Measurements from ENCODE around the gene BRAF.
"Not testable (repeated sequence)": the region's sequence is repeated elsewhere in the genome, so short reads cannot be mapped to it uniquely, and the experiment has no call there.

The BRAF gene

GRCh38 chr7:140841166-140841715, 83.5 kb downstream of the BRAF start:
- H3K9ac ChIP-seq (ENCODE audit: low read length) = no peak overlapping the region
- no peak overlapping the region for H3K27ac ChIP-seq (ENCODE audit: low read depth, low read length)
- H3K4me1 ChIP-seq (ENCODE audit: control insufficient read depth, insufficient read depth, low read length) = peaks cover 5% of the 10 kb centered on the region; the same call in 1 of the 2 replicates
- peaks cover 4% of the 10 kb centered on the region; the same call in 1 of the 2 replicates for H3K36me3 ChIP-seq (ENCODE audit: control insufficient read depth, insufficient read depth, low read length)
- H3K4me3 ChIP-seq (ENCODE audit: low read depth, low read length) = no peak overlapping the region
- no peaks in the 10 kb centered on the region for H3K27me3 ChIP-seq (ENCODE audit: control insufficient read depth, insufficient read depth, low read length)
- no peaks in the 10 kb centered on the region for H3K9me3 ChIP-seq (ENCODE audit: control insufficient read depth, insufficient read depth, low read depth, low read length)

DNA sequence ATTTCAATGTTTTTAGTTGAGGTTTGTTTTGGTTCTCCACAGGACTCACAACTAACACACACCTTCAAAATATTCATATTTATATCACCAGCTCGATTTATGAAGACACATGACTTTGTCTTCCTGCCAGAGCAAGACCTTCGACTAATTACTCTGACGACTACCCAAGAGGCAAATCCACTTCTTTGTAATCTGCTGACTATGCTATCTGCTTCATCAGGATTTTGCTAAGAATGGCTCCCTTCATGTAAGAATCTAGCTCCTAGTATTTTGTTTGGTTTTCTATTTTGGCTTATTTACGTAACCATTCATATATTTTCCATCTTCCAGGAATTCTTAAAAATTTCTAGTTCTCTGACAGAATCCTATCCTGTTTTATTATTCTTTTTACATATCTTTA, 93.0 kb downstream of the BRAF start:
- Histone ChIP-seq H3K36me3 (ENCODE audit: control insufficient read depth, insufficient read depth, low read length) (peaks cover 14% of the 10 kb centered on the region; the same call in 1 of the 2 replicates), H3K4me3 (ENCODE audit: low read depth, low read length) (no peak overlapping the region), H3K27ac (ENCODE audit: low read depth, low read length) (no peak overlapping the region), H3K9me3 (ENCODE audit: control insufficient read depth, insufficient read depth, low read depth, low read length) (no peaks in the 10 kb centered on the region), H3K27me3 (ENCODE audit: control insufficient read depth, insufficient read depth, low read length) (no peaks in the 10 kb centered on the region), H3K4me1 (ENCODE audit: control insufficient read depth, insufficient read depth, low read length) (peaks cover 5% of the 10 kb centered on the region; the same call in 1 of the 2 replicates), H3K9ac (ENCODE audit: low read length) (no peak overlapping the region)

DNA sequence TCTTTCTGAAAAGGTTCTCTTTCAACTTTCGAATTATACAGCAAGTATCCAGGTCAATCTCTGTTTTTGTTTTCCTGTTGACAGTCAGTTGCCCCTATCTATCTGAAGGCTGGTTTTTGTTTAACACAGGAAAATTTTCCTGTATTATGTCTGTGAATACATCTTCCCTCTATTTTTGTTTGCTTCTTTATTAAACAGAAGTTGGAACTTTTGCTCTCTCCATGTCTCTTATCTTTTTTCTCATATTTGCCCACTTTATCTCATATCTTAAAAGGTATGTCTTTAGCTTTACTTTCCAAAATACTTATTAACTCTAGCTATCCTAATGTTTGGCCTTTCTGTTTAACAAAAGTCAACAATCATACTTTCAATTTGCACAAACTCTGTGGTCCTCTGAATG, 95.0 kb downstream of the BRAF start:
- no peak overlapping the region for H3K4me3 ChIP-seq (ENCODE audit: low read depth, low read length)
- peaks cover 14% of the 10 kb centered on the region; the same call in 1 of the 2 replicates for H3K36me3 ChIP-seq (ENCODE audit: control insufficient read depth, insufficient read depth, low read length)
- H3K4me1 ChIP-seq (ENCODE audit: control insufficient read depth, insufficient read depth, low read length) = no peaks in the 10 kb centered on the region
- H3K27me3 ChIP-seq (ENCODE audit: control insufficient read depth, insufficient read depth, low read length) = no peaks in the 10 kb centered on the region
- H3K9ac ChIP-seq (ENCODE audit: low read length) = no peak overlapping the region
- no peak overlapping the region for H3K27ac ChIP-seq (ENCODE audit: low read depth, low read length)
- H3K9me3 ChIP-seq (ENCODE audit: control insufficient read depth, insufficient read depth, low read depth, low read length) = no peaks in the 10 kb centered on the region

DNA sequence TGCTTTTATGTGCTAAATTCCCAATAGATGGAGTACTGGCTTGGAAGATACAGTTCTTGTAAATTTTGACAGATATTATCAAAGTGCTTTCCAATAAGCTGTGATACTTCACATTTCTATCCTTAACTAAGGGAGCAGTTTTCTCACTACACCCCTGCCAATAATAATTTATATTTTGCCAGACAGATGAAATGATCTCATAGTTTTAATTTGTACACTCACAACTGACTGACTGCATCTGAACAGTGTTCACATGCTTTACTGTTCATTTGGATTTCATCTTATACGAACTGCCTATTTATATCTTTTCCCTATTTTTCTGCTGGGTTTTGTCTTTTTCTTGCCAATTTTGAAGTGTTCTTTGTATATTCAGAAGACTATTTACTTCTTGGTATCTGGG, 96.0 kb downstream of the BRAF start:
- no peaks in the 10 kb centered on the region for H3K4me1 ChIP-seq (ENCODE audit: control insufficient read depth, insufficient read depth, low read length)
- H3K27me3 ChIP-seq (ENCODE audit: control insufficient read depth, insufficient read depth, low read length) = no peaks in the 10 kb centered on the region
- no peak overlapping the region for H3K4me3 ChIP-seq (ENCODE audit: low read depth, low read length)
- H3K36me3 ChIP-seq (ENCODE audit: control insufficient read depth, insufficient read depth, low read length) = peaks cover 5% of the 10 kb centered on the region; the same call in 1 of the 2 replicates
- H3K27ac ChIP-seq (ENCODE audit: low read depth, low read length) = no peak overlapping the region
- no peaks in the 10 kb centered on the region for H3K9me3 ChIP-seq (ENCODE audit: control insufficient read depth, insufficient read depth, low read depth, low read length)
- no peak overlapping the region for H3K9ac ChIP-seq (ENCODE audit: low read length)

- not testable (repeated sequence) for H3K27ac ChIP-seq (ENCODE audit: low read depth, low read length); H3K27me3 ChIP-seq (ENCODE audit: control insufficient read depth, insufficient read depth, low read length); H3K9ac ChIP-seq (ENCODE audit: low read length); H3K4me1 ChIP-seq (ENCODE audit: control insufficient read depth, insufficient read depth, low read length); H3K9me3 ChIP-seq (ENCODE audit: control insufficient read depth, insufficient read depth, low read depth, low read length); H3K36me3 ChIP-seq (ENCODE audit: control insufficient read depth, insufficient read depth, low read length); H3K4me3 ChIP-seq (ENCODE audit: low read depth, low read length)
Observed at GRCh38 chr7:140817383-140817782, 107.3 kb downstream of the BRAF start.

DNA sequence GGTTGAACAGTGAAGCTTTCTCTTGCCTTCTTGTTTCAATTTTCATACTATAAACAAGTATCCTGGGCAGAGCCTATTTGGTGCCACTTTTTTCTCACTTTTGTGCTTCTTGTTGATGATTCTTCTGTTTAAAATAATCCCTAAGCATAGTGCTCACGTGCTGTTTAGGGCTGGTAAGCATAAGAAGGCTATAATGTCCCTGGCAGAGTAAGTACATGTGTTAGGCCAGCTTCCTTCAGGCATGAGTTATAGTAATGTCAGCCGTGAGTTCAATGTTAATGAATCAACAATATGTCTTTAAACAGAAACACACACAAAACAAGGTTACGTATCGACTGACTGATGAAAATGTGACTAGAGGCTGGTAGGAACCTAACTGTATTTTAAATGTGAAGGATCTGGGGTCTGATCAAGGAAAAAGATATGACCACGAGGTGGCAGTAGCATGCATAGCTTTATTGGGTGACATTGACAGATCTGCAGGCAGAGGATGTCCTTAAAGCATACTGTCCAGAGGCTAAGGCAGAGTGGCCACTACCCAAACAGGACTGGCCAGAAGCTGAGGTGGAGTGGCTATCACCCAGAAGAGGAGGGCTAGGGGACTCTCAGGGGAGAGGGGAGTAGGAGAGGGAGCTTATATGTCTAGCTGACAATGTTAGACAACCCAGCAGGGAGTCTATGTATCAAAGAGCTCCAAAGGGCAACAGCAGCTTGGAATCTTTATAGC, 113.7 kb downstream of the BRAF start:
- Histone ChIP-seq H3K36me3 (ENCODE audit: control insufficient read depth, insufficient read depth, low read length) (no peaks in the 10 kb centered on the region), H3K9ac (ENCODE audit: low read length) (no peak overlapping the region), H3K4me3 (ENCODE audit: low read depth, low read length) (no peak overlapping the region), H3K27ac (ENCODE audit: low read depth, low read length) (no peak overlapping the region), H3K9me3 (ENCODE audit: control insufficient read depth, insufficient read depth, low read depth, low read length) (no peaks in the 10 kb centered on the region), H3K4me1 (ENCODE audit: control insufficient read depth, insufficient read depth, low read length) (no peaks in the 10 kb centered on the region), H3K27me3 (ENCODE audit: control insufficient read depth, insufficient read depth, low read length) (no peaks in the 10 kb centered on the region)

GRCh38 chr7:140810385-140810784, 114.3 kb downstream of the BRAF start:
- Histone ChIP-seq H3K9me3 (ENCODE audit: control insufficient read depth, insufficient read depth, low read depth, low read length) (no peaks in the 10 kb centered on the region), H3K27me3 (ENCODE audit: control insufficient read depth, insufficient read depth, low read length) (no peaks in the 10 kb centered on the region), H3K4me3 (ENCODE audit: low read depth, low read length) (no peak overlapping the region), H3K9ac (ENCODE audit: low read length) (no peak overlapping the region), H3K4me1 (ENCODE audit: control insufficient read depth, insufficient read depth, low read length) (no peaks in the 10 kb centered on the region), H3K27ac (ENCODE audit: low read depth, low read length) (no peak overlapping the region), H3K36me3 (ENCODE audit: control insufficient read depth, insufficient read depth, low read length) (no peaks in the 10 kb centered on the region)

DNA sequence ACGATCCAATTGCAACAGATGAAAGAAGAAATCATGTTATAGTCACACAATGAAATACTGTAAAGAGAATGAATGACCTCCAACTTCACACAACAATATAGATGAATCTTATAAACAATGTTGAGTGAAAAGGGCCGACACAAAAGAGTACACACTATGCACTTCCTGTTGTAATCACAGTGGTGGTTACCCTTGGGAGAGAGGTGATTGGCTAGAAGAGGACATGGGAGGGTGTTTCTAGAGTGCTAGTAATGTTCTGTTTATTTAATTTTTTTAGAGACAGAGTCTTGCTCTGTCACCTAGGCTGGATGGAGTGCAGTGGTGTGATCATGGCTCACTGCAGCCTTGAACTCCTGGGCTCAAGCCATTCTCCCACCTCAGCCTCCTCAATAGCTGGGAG, 145.8 kb downstream of the BRAF start:
- Histone ChIP-seq H3K9me3 (ENCODE audit: control insufficient read depth, insufficient read depth, low read depth, low read length) (no peaks in the 10 kb centered on the region), H3K9ac (ENCODE audit: low read length) (no peak overlapping the region), H3K36me3 (ENCODE audit: control insufficient read depth, insufficient read depth, low read length) (peaks cover 48% of the 10 kb centered on the region), H3K4me3 (ENCODE audit: low read depth, low read length) (no peak overlapping the region), H3K27ac (ENCODE audit: low read depth, low read length) (no peak overlapping the region), H3K27me3 (ENCODE audit: control insufficient read depth, insufficient read depth, low read length) (no peaks in the 10 kb centered on the region), H3K4me1 (ENCODE audit: control insufficient read depth, insufficient read depth, low read length) (no peaks in the 10 kb centered on the region)

GRCh38 chr7:140778568-140778967, 146.2 kb downstream of the BRAF start:
- Histone ChIP-seq H3K4me3 (ENCODE audit: low read depth, low read length) (no peak overlapping the region), H3K36me3 (ENCODE audit: control insufficient read depth, insufficient read depth, low read length) (peaks cover 48% of the 10 kb centered on the region), H3K9ac (ENCODE audit: low read length) (no peak overlapping the region), H3K27me3 (ENCODE audit: control insufficient read depth, insufficient read depth, low read length) (no peaks in the 10 kb centered on the region), H3K27ac (ENCODE audit: low read depth, low read length) (no peak overlapping the region), H3K4me1 (ENCODE audit: control insufficient read depth, insufficient read depth, low read length) (no peaks in the 10 kb centered on the region), H3K9me3 (ENCODE audit: control insufficient read depth, insufficient read depth, low read depth, low read length) (no peaks in the 10 kb centered on the region)

- Histone ChIP-seq H3K9ac (ENCODE audit: low read length) (no peak overlapping the region), H3K9me3 (ENCODE audit: control insufficient read depth, insufficient read depth, low read depth, low read length) (no peaks in the 10 kb centered on the region), H3K36me3 (ENCODE audit: control insufficient read depth, insufficient read depth, low read length) (peaks cover 32% of the 10 kb centered on the region), H3K27me3 (ENCODE audit: control insufficient read depth, insufficient read depth, low read length) (no peaks in the 10 kb centered on the region), H3K4me3 (ENCODE audit: low read depth, low read length) (no peak overlapping the region), H3K4me1 (ENCODE audit: control insufficient read depth, insufficient read depth, low read length) (no peaks in the 10 kb centered on the region), H3K27ac (ENCODE audit: low read depth, low read length) (no peak overlapping the region)
Observed at GRCh38 chr7:140774371-140774770, 150.4 kb downstream of the BRAF start.

- Histone ChIP-seq H3K36me3 (ENCODE audit: control insufficient read depth, insufficient read depth, low read length) (peaks cover 24% of the 10 kb centered on the region), H3K4me1 (ENCODE audit: control insufficient read depth, insufficient read depth, low read length) (no peaks in the 10 kb centered on the region), H3K27ac (ENCODE audit: low read depth, low read length) (no peak overlapping the region), H3K9ac (ENCODE audit: low read length) (no peak overlapping the region), H3K27me3 (ENCODE audit: control insufficient read depth, insufficient read depth, low read length) (no peaks in the 10 kb centered on the region), H3K9me3 (ENCODE audit: control insufficient read depth, insufficient read depth, low read depth, low read length) (no peaks in the 10 kb centered on the region), H3K4me3 (ENCODE audit: low read depth, low read length) (no peak overlapping the region)
Observed at GRCh38 chr7:140773104-140773503, 151.6 kb downstream of the BRAF start.
